T-helper 2 cell (primary cell): ENCODE data around the gene GPR148.

Experiments
- DNase-seq, 5 experiments: peaks; one replicate each; pipeline versions ENCODE4 v3.0.0 to v3.0.0-alpha.2; 2012 to 2022

GPR148 gene

DNA sequence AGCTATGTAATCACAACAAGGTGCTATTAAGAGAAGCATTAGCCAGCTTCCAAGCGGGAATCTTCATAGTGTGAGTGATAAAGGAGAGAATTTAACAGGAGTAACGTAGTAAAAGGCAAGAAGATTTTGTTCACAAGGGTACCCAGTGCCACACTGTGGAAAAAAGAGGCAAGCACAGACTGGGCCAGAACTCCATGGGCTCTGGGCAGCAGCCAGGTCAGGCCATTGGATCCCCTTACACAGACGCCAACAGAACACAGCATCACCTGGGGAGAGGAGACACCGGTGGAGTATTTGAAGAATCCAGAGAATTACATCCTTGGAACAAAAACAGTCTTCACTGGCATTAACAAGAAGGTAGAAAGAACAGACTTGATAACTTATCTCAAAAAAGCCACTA lies 47.7 kb downstream of the GPR148 start:
- no peak for DNase-seq

DNA sequence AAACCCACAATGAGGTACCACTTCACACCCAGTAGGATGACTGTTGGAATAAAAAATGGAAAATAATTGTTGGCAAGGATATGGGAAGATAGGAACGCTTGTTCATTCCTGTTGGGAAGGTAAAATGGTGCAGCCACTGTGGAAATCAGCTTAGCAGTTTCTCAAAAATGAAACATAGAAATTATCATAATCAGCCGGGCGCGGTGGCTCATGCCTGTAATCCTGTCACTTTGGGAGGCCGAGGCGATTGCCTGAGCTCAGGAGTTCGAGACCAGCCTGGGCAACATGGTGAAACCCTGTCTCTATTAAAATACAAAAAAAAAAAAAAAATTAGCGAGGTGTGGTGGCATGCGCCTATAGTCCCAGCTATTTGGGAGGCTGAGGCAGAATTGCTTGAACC lies 49.9 kb downstream of the GPR148 start:
- DNase-seq: no peak
